Heart left ventricle (tissue), 16 donors: ENCODE results near the gene BMP10. TPM values are rescaled to one million over a fixed set of nuclear protein-coding genes. Genes with fewer than 3 reads are reported as not detected.
"Not testable (repeated sequence)": the region's sequence is repeated elsewhere in the genome, so short reads cannot be mapped to it uniquely, and the experiment has no call there.

Experiments used
- ATAC-seq, 4 donors: fragments of 200-7000 bp; cut with Tn5 transposase; one replicate each; pipeline ENCODE4 v1.9.1; 2020 to 2022; ENCODE audit warnings: moderate library complexity in 4 of 4, mild to moderate bottlenecking in 3 of 4, moderate number of reproducible peaks in 1 of 4
- DNase-seq, 5 donors: peaks; one replicate each; pipeline ENCODE4 v3.0.0-alpha.2; 2020
- H3K27ac ChIP-seq, 12 donors: fragments of 200-600 bp; sonication (generic) in 4 of 12; one replicate each; pipeline versions ENCODE4 v1.5.0 to v1.8.0; 2016 to 2022; ENCODE audit warnings: mild to moderate bottlenecking in 2 of 12
- H3K27me3 ChIP-seq, 9 donors: fragments of 200-600 bp; sonication (generic) in 2 of 9; one replicate each; pipeline versions ENCODE4 v1.5.1 to v1.8.0; 2016 to 2022; ENCODE audit warnings: mild to moderate bottlenecking in 3 of 9
- H3K36me3 ChIP-seq, 9 donors: fragments of 200-600 bp; sonication (generic) in 2 of 9; one replicate each; pipeline versions ENCODE4 v1.5.0 to v1.8.0; 2018 to 2022; ENCODE audit warnings: mild to moderate bottlenecking in 2 of 9
- H3K4me1 ChIP-seq, 12 donors: fragments of 200-600 bp; sonication (generic) in 4 of 12; one replicate each; pipeline versions ENCODE4 v1.5.0 to v1.8.0; 2016 to 2022; ENCODE audit warnings: mild to moderate bottlenecking in 3 of 12
- H3K4me3 ChIP-seq, 12 donors: fragments of 200-600 bp; sonication (generic) in 4 of 12; one replicate each; pipeline versions ENCODE4 v1.5.0 to v1.8.0; 2017 to 2022; ENCODE audit warnings: mild to moderate bottlenecking in 9 of 12, moderate library complexity in 4 of 12
- H3K9me3 ChIP-seq, 12 donors: fragments of 200-600 bp; sonication (generic) in 4 of 12; one replicate each; pipeline versions ENCODE4 v1.5.0 to v1.8.0; 2016 to 2022; ENCODE audit warnings: mild to moderate bottlenecking in 1 of 12
- POLR2A ChIP-seq, 2 donors: fragments of 450-650 bp; IDR thresholded peaks; one replicate each; pipeline ENCODE4 v1.6.1; 2017; ENCODE audit warnings: antibody characterized with exemption in 2 of 2, mild to moderate bottlenecking in 2 of 2, moderate library complexity in 2 of 2
- WGBS, 4 donors: extraction: QIAGEN DNeasy Blood & Tissue Kit in 2 of 4; methylation state at CpG; one replicate each; pipeline versions ENCODE4 v1.1.5 to v1.1.7; 2013 to 2018; 5-methylcytosine and 5-hydroxymethylcytosine counted together
- intact Hi-C, 10 donors: fragments of 100-400 bp; cut with DNase I; formaldehyde crosslinking; loops; one replicate each; pipeline versions ENCODE4 v1.11.1 to v1.14.2; 2022
- polyA plus RNA-seq, 2 donors: library from polyadenylated mRNA; stranded (reverse); fragments of 200-250 nt; gene quantifications; one replicate each; pipeline ENCODE4 v1.2.3, GENCODE V29; 2013
- total RNA-seq, 9 donors: library from RNA; depleted of rRNA in 2 of 9; stranded (reverse); fragments of >200 nt in 2 of 9; fragmentation: NEBNext Ultra II Directional in 3 of 9; extraction: Animal tissue kit (Norgen Biotek cat#: 25700) in 3 of 9; gene quantifications; one replicate each; pipeline versions ENCODE4 v1.1.0 to v1.2.4, GENCODE V29; 2016 to 2023
- TF ChIP-seq, protein P1 (sequence below), 12 donors: fragments of 200-600 bp; sonication (generic) in 4 of 12; IDR thresholded peaks; one replicate each; pipeline versions ENCODE4 v1.5.0 to v1.8.0; 2018 to 2022; ENCODE audit warnings: antibody characterized with exemption in 12 of 12, mild to moderate bottlenecking in 5 of 12
- donor health status: ischemic (EF 13 %, LVEDD 7.1; RV severe dilation, severe dysfunction).
- donor health status: healthy with polysubstance abuse.
- donor health status: DM: no; HTN: yes; CAD: no.
- donor health status: DM: no; HTN: no; CAD: no.
- donor health status: ischemic (EF 25% LVEDD 6.9; RV normal size, moderate dysfunction).
- donor health status: ischemic (EF 25% LVEDD 5.7; RV mildly dilated, moderate dysfunction).
- donor health status: healthy.
- donor health status: DM: yes; HTN: yes; CAD: no.
- donor health status: ischemic (EF 35%, LVEDD 5.7; RV mildly dilated, moderate dysfunction).
- donor health status: nonischemic (EF 11% LVEDD 7.7; RV severe dilation, severe dysfunction).
- donor health status: DM: yes; HTN: yes; CAD: no.
- donor health status: PGD.
- donor health status: ischemic (EF 29% LVEDD 5.4; RV normal size, mild dysfunction).
- donor health status: nonischemic (EF 23%, LVEDD 6.1; RV moderate dilation, normal function).

Gene BMP10
- total and polyA plus RNA-seq, 11 donors = 0.15 to 5.9 (median 1.7) TPM; not detected in 7

DNA sequence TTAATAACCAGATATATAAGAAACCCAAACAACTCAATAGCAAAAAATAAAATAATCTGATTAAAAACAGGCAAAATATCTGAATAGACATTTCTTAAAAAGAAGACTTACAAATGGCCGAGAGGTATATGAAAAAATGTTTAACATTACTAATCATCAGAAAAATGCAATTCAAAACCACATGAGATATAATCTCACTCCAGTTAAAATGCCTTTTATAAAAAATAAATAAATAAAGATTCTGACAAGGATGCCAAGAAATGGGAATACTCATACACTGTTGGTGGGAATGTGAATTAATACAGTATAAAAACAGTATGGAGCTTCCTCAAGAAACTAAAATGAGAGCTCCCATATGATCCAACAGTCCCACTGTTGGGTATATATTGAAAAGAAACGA lies 33.9 kb upstream of the BMP10 start:
- no peaks in the 10 kb centered on the region for H3K36me3 ChIP-seq
- H3K4me3 ChIP-seq = no peak overlapping the region
- no peak overlapping the region for H3K27ac ChIP-seq
- H3K4me1 ChIP-seq = peaks cover 0 to 29% (median 8%) of the 10 kb centered on the region in 12 donors
- ATAC-seq (no peak), DNase-seq (no peak)
- H3K9me3 ChIP-seq = peaks cover 0 to 31% (median 11%) of the 10 kb centered on the region in 12 donors
- WGBS, 4 donors = 88 to 95% (median 94%) methylated on average over 2 of the region's 2 CpGs
- intact Hi-C loops = loop anchor here in 2 of 10 donors (5.0 kb wide), 2 partner anchors 63 to 438 kb away; partner anchors contain the start of genes APLF (in 1 of the 2) and FBXO48 (in 1 of the 2)
- no peak for TF ChIP-seq POLR2A (IDR thresholded peaks at IDR 0.05)
- TF ChIP-seq, protein P1, sequence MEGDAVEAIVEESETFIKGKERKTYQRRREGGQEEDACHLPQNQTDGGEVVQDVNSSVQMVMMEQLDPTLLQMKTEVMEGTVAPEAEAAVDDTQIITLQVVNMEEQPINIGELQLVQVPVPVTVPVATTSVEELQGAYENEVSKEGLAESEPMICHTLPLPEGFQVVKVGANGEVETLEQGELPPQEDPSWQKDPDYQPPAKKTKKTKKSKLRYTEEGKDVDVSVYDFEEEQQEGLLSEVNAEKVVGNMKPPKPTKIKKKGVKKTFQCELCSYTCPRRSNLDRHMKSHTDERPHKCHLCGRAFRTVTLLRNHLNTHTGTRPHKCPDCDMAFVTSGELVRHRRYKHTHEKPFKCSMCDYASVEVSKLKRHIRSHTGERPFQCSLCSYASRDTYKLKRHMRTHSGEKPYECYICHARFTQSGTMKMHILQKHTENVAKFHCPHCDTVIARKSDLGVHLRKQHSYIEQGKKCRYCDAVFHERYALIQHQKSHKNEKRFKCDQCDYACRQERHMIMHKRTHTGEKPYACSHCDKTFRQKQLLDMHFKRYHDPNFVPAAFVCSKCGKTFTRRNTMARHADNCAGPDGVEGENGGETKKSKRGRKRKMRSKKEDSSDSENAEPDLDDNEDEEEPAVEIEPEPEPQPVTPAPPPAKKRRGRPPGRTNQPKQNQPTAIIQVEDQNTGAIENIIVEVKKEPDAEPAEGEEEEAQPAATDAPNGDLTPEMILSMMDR (IDR thresholded peaks at IDR 0.05) = no peak
- no peaks in the 10 kb centered on the region for H3K27me3 ChIP-seq

DNA sequence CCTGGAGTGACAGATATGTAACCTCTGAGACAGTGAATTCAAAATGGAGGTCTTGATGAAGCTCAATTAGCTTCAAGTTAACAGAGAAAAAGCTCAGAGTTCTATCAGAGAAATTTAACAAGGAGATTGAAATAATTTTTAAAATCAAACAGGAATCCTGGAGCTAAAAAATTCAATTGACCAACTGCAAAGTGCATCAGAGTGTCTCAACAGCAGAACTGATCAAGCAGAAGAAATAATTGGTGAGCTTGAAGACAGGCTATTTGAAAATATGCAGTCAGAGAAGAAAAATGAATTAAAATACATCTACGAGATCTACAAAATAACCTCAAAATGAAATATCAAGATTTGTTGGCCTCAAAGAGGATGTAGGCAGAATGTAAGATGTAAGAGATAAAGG lies 30.4 kb upstream of the BMP10 start:
- TF ChIP-seq, protein P1 (IDR thresholded peaks at IDR 0.05) = no peak
- no peak for TF ChIP-seq POLR2A (IDR thresholded peaks at IDR 0.05)
- peaks cover 0 to 22% (median 0%) of the 10 kb centered on the region in 9 donors for H3K27me3 ChIP-seq
- no peaks in the 10 kb centered on the region for H3K36me3 ChIP-seq
- no peaks in the 10 kb centered on the region for H3K4me1 ChIP-seq
- no peak overlapping the region for H3K4me3 ChIP-seq
- WGBS, 4 donors = 87 to 97% (median 93%) methylated on average over 1 of the region's 1 CpG
- no peak overlapping the region for H3K27ac ChIP-seq
- peaks cover 0 to 31% (median 11%) of the 10 kb centered on the region in 12 donors for H3K9me3 ChIP-seq
- ATAC-seq (no peak), DNase-seq (no peak)
- intact Hi-C loops = no loop called here

DNA sequence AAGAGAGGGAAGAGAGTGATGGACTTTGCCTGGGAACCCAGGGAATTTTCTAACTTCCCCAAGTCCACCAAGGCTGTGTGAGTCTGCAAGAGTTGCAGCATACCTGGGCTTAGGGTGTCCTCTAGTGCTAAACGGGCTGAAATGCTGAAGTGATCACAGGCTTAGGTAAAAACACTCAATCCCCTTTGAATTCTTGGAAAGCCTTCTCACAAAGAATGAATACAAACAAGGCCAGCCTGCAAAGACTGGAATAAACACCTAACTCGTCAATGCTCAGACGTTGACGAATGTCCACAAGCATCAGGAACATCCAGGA lies 30.0 kb upstream of the BMP10 start:
- Histone ChIP-seq H3K4me1 (no peaks in the 10 kb centered on the region), H3K27ac (no peak overlapping the region), H3K4me3 (no peak overlapping the region), H3K36me3 (no peaks in the 10 kb centered on the region), H3K27me3 (peaks cover 0 to 22% (median 0%) of the 10 kb centered on the region in 9 donors), H3K9me3 (peaks cover 0 to 31% (median 11%) of the 10 kb centered on the region in 12 donors)
- 83 to 87% (median 84%) methylated on average over 4 of the region's 4 CpGs for WGBS, 4 donors
- intact Hi-C loops = no loop called here
- no peak for ATAC-seq
- DNase-seq = no peak
- TF ChIP-seq, protein P1 (IDR thresholded peaks at IDR 0.05) = no peak
- no peak for TF ChIP-seq POLR2A (IDR thresholded peaks at IDR 0.05)

DNA sequence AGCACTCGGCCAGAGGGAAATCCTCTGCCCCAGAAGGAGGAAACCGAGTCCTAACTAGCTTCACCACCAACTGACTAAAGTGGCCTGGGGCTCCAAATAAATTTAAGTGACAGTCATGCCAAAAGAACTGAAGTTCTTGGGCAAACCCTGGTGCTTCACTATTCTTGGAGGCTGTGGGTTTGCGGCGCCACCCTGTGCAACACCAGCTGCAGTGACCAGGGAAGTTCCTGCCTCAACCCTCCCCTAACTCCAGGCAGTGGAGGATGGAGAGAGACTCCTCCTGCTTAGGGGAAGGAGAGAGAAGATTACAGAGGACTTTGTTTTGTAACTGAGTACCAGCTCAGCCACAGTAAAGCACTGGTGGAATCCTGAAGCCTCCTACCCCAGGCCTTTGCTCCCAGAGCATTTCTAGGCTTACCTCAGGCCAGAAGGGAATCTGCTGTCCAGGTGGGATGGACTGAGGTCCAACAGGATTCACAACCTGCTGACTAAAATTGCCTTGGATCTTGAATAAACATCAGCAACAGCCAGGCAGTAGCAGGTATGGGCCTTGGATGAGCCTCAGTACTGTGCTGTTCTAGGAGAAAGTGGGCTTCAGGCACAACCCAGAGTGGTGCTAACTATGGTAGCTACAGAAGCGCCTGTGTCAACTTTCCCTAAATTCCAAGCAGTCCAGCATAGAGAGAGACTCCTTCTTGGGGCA lies 29.4 kb upstream of the BMP10 start:
- 86 to 94% (median 91%) methylated on average over 4 to 5 of the region's 5 CpGs for WGBS, 4 donors

DNA sequence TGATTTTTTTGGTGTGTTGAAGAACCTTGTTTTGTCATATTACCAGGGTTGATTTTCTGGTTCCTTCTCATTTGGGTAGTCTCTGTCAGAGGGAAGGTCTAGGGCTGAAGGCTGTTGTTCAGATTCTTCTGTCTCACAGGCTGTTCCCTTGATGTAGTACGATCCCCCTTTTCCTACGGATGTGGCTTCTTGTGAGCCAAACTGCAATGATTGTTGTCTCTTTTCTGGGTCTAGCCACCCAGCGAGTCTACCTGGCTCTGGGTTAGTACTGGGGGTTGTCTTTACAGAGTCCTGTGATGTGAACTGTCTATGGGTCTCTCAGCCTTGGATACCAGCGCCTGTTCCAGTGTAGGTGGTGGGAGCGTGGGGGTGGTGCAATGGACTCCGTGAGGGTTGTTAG lies 24.8 kb upstream of the BMP10 start:
- ATAC-seq, DNase-seq, H3K9me3 ChIP-seq, H3K4me3 ChIP-seq, intact Hi-C loops, H3K4me1 ChIP-seq, H3K36me3 ChIP-seq, H3K27ac ChIP-seq: not testable (repeated sequence)
- WGBS, 4 donors = 92 to 99% (median 97%) methylated on average over 6 of the region's 6 CpGs
- H3K27me3 ChIP-seq = peaks cover 0 to 32% (median 0%) of the 10 kb centered on the region in 9 donors

More for the DNA sequence above, 29.4 kb upstream of the BMP10 start:
- Histone ChIP-seq H3K9me3 (peaks cover 0 to 31% (median 11%) of the 10 kb centered on the region in 12 donors), H3K27ac (no peak overlapping the region), H3K36me3 (no peaks in the 10 kb centered on the region), H3K27me3 (peaks cover 0 to 22% (median 0%) of the 10 kb centered on the region in 9 donors), H3K4me3 (no peak overlapping the region), H3K4me1 (no peaks in the 10 kb centered on the region)
- DNase-seq (no peak), ATAC-seq (no peak)
- TF ChIP-seq POLR2A (IDR thresholded peaks at IDR 0.05) = no peak
- TF ChIP-seq, protein P1 (IDR thresholded peaks at IDR 0.05) = no peak
- intact Hi-C loops = no loop called here
